ENCODE measurements around the gene ADGRL3. TPM values are rescaled to one million over a fixed set of nuclear protein-coding genes. Genes with fewer than 3 reads are reported as not detected.

The ADGRL3 gene
- total RNA-seq, 1 donor from 2014 or later = 6.1 TPM

GRCh38 chr4:61451935-61452334, 251.8 kb downstream of the ADGRL3 start:
- TF ChIP-seq, protein P1, sequence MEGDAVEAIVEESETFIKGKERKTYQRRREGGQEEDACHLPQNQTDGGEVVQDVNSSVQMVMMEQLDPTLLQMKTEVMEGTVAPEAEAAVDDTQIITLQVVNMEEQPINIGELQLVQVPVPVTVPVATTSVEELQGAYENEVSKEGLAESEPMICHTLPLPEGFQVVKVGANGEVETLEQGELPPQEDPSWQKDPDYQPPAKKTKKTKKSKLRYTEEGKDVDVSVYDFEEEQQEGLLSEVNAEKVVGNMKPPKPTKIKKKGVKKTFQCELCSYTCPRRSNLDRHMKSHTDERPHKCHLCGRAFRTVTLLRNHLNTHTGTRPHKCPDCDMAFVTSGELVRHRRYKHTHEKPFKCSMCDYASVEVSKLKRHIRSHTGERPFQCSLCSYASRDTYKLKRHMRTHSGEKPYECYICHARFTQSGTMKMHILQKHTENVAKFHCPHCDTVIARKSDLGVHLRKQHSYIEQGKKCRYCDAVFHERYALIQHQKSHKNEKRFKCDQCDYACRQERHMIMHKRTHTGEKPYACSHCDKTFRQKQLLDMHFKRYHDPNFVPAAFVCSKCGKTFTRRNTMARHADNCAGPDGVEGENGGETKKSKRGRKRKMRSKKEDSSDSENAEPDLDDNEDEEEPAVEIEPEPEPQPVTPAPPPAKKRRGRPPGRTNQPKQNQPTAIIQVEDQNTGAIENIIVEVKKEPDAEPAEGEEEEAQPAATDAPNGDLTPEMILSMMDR (IDR thresholded peaks at IDR 0.05; ENCODE audit: borderline replicate concordance) = no peak
- Histone ChIP-seq H3K27me3 (ENCODE audit: low read depth) (no peaks in the 10 kb centered on the region), H3K27ac (replicated peaks) (no peak overlapping the region), H3K4me3 (no peak overlapping the region), H3K36me3 (no peaks in the 10 kb centered on the region), H3K9me3 (replicated peaks) (no peaks in the 10 kb centered on the region), H3K4me1 (peaks cover 7% of the 10 kb centered on the region)
- intact Hi-C loops (cut with micrococcal nuclease) = no loop called here
- DNase-seq = no peak

- H3K27me3 ChIP-seq (ENCODE audit: low read depth) = no peaks in the 10 kb centered on the region
- no peak for DNase-seq
- no peaks in the 10 kb centered on the region for H3K9me3 ChIP-seq (replicated peaks)
- TF ChIP-seq, protein P1 (IDR thresholded peaks at IDR 0.05; ENCODE audit: borderline replicate concordance) = no peak
- no peak overlapping the region for H3K27ac ChIP-seq (replicated peaks)
- H3K4me1 ChIP-seq = no peaks in the 10 kb centered on the region
- H3K36me3 ChIP-seq = no peaks in the 10 kb centered on the region
- intact Hi-C loops (cut with micrococcal nuclease) = no loop called here
- no peak overlapping the region for H3K4me3 ChIP-seq
These were observed 261.8 kb downstream of the ADGRL3 start for GRCh38 chr4:61461956-61462355.

DNA sequence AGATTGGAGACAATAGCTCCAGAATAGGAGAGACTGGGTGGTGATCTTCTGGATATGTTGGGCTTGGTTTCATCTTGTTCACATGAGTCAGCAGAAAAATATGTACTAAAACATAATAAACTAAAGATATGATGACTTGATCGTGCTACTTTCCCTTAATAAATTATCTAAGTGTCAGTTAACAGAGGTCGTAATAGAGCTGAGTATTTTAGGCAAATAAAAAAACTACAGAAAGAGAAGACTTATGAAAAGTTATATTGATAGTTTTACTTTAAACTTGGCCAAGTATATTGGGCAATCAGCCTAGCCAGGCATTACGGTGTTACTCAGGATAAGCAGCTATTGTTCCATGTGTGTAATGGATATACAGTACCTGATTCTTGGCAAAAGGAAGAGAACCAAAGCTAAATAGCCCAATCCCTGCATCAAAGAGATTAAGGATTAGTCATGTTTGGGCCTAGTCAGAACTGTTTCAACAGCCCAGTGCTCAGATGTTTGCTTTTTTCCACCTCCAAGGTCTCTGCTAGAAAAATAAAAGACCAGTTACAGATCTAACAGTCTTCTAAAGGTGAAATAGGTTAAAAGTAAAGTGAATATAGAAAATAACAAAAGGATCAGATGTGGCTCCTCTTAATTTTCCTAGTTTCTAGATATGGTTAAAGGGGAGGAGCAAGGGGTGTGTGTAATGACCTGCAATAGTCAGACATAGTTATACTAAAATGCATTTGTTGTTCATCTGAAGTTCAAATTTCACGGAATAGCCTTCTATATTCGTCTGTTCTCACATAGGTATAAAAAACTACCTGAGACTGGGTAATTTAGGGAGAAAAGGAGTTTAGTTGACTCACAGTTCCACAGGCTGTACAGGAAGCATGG, 262.6 kb downstream of the ADGRL3 start:
- intact Hi-C loops (cut with micrococcal nuclease) = no loop called here
- Histone ChIP-seq H3K27ac (replicated peaks) (no peak overlapping the region), H3K36me3 (no peaks in the 10 kb centered on the region), H3K27me3 (ENCODE audit: low read depth) (no peaks in the 10 kb centered on the region), H3K9me3 (replicated peaks) (no peaks in the 10 kb centered on the region), H3K4me3 (no peak overlapping the region), H3K4me1 (no peaks in the 10 kb centered on the region)
- TF ChIP-seq, protein P1 (IDR thresholded peaks at IDR 0.05; ENCODE audit: borderline replicate concordance) = no peak
- no peak for DNase-seq

GRCh38 chr4:61468024-61468720, 268.0 kb downstream of the ADGRL3 start:
- Histone ChIP-seq H3K4me1 (no peaks in the 10 kb centered on the region), H3K27me3 (ENCODE audit: low read depth) (no peaks in the 10 kb centered on the region), H3K9me3 (replicated peaks) (peaks cover 5% of the 10 kb centered on the region), H3K36me3 (no peaks in the 10 kb centered on the region), H3K4me3 (no peak overlapping the region), H3K27ac (replicated peaks) (no peak overlapping the region)
- DNase-seq = no peak
- TF ChIP-seq, protein P1 (IDR thresholded peaks at IDR 0.05; ENCODE audit: borderline replicate concordance) = no peak
- intact Hi-C loops (cut with micrococcal nuclease) = no loop called here

GRCh38 chr4:61473306-61473705, 273.2 kb downstream of the ADGRL3 start:
- intact Hi-C loops (cut with micrococcal nuclease) = no loop called here
- Histone ChIP-seq H3K27ac (replicated peaks) (no peak overlapping the region), H3K36me3 (no peaks in the 10 kb centered on the region), H3K9me3 (replicated peaks) (peaks cover 5% of the 10 kb centered on the region), H3K27me3 (ENCODE audit: low read depth) (no peaks in the 10 kb centered on the region), H3K4me3 (no peak overlapping the region), H3K4me1 (no peaks in the 10 kb centered on the region)
- DNase-seq = no peak
- TF ChIP-seq, protein P1 (IDR thresholded peaks at IDR 0.05; ENCODE audit: borderline replicate concordance) = no peak
